Ishikawa (cell line): ENCODE measurements around the gene SDK2.

Source experiments
- CEBPB ChIP-seq: IDR thresholded peaks from 2 replicates; pipeline ENCODE4 v1.6.1; 2012
- CREB1 ChIP-seq: IDR thresholded peaks from 2 replicates; pipeline ENCODE4 v1.6.1; 2012; ENCODE audit warnings: low read depth
- EGR1 ChIP-seq: IDR thresholded peaks from 2 replicates; pipeline ENCODE4 v1.6.1; 2012
- EP300 ChIP-seq: IDR thresholded peaks from 2 replicates; pipeline ENCODE4 v1.6.1; 2012; ENCODE audit warnings: borderline replicate concordance
- FOXM1 ChIP-seq: IDR thresholded peaks from 2 replicates; pipeline ENCODE4 v1.6.1; 2012; ENCODE audit warnings: low read depth, borderline replicate concordance
- MAX ChIP-seq: IDR thresholded peaks from 2 replicates; pipeline ENCODE4 v1.6.1; 2012
- NFIC ChIP-seq: IDR thresholded peaks from 2 replicates; pipeline ENCODE4 v1.6.1; 2012
- RAD21 ChIP-seq: IDR thresholded peaks from 2 replicates; pipeline ENCODE4 v1.6.1; 2012; ENCODE audit warnings: low read depth
- REST ChIP-seq: IDR thresholded peaks from 2 replicates; pipeline ENCODE4 v1.6.1; 2012; ENCODE audit warnings: low read depth, mild to moderate bottlenecking
- TAF1 ChIP-seq: IDR thresholded peaks from 2 replicates; pipeline ENCODE4 v1.6.1; 2012; ENCODE audit warnings: low read depth, mild to moderate bottlenecking
- TCF12 ChIP-seq: IDR thresholded peaks from 2 replicates; pipeline ENCODE4 v1.6.1; 2012; ENCODE audit warnings: low read depth
- TEAD4 ChIP-seq: IDR thresholded peaks from 2 replicates; pipeline ENCODE4 v1.6.1; 2012
- USF1 ChIP-seq: IDR thresholded peaks from 2 replicates; pipeline ENCODE4 v1.6.1; 2012
- YY1 ChIP-seq: IDR thresholded peaks from 2 replicates; pipeline ENCODE4 v1.6.1; 2012; ENCODE audit warnings: low read depth
- ZBTB7A ChIP-seq: IDR thresholded peaks from 2 replicates; pipeline ENCODE4 v1.6.1; 2012; ENCODE audit warnings: low read depth

Gene SDK2

GRCh38 chr17:73388578-73388905 lies 255.7 kb downstream of the SDK2 start:
- TF ChIP-seq EP300 (no peak), TAF1 (no peak), ZBTB7A (no peak), CEBPB (no peak), EGR1 (no peak), USF1 (no peak), RAD21 (no peak), NFIC (no peak), REST (no peak), TCF12 (no peak), TEAD4 (no peak), YY1 (no peak), MAX (no peak), CREB1 (no peak), FOXM1 (no peak)

- TF ChIP-seq CREB1, result no peak
These were observed 256.3 kb downstream of the SDK2 start for GRCh38 chr17:73387746-73388577.

GRCh38 chr17:73386561-73386960 lies 257.7 kb downstream of the SDK2 start:
- TF ChIP-seq FOXM1 (no peak), USF1 (no peak), NFIC (no peak), EP300 (no peak), RAD21 (no peak), YY1 (no peak), CEBPB (no peak), EGR1 (no peak), MAX (no peak), REST (no peak), CREB1 (no peak), TCF12 (no peak), TAF1 (no peak), ZBTB7A (no peak), TEAD4 (no peak)

GRCh38 chr17:73384926-73385325 lies 259.3 kb downstream of the SDK2 start:
- TF ChIP-seq CEBPB, result no peak
- TF ChIP-seq EP300, result no peak
- TF ChIP-seq TAF1, result no peak
- no peak for TF ChIP-seq YY1
- TF ChIP-seq EGR1, result no peak
- no peak for TF ChIP-seq FOXM1
- no peak for TF ChIP-seq MAX
- TF ChIP-seq NFIC, result no peak
- TF ChIP-seq ZBTB7A, result no peak
- TF ChIP-seq USF1, result no peak
- no peak for TF ChIP-seq CREB1
- no peak for TF ChIP-seq REST
- no peak for TF ChIP-seq TCF12
- TF ChIP-seq RAD21, result no peak
- no peak for TF ChIP-seq TEAD4
